GM12874 (cell line): ENCODE results near the gene ASB3.

Experiments
- CTCF ChIP-seq: IDR thresholded peaks from 2 replicates; pipeline ENCODE4 v1.5.1; 2011; ENCODE audit warnings: low read depth, mild to moderate bottlenecking, control low read depth, low read length, moderate library complexity; ENCODE audit not compliant: insufficient read depth

The ASB3 gene

GRCh38 chr2:53751728-53752127, 35.0 kb downstream of the ASB3 start:
- TF ChIP-seq CTCF, result no peak

GRCh38 chr2:53750041-53750768, 36.5 kb downstream of the ASB3 start:
- no peak for TF ChIP-seq CTCF

- TF ChIP-seq CTCF, result no peak
Observed at GRCh38 chr2:53744395-53745065, 42.2 kb downstream of the ASB3 start.

- no peak for TF ChIP-seq CTCF
Observed at GRCh38 chr2:53740170-53740569, 46.6 kb downstream of the ASB3 start.

GRCh38 chr2:53739032-53739431, 47.7 kb downstream of the ASB3 start:
- no peak for TF ChIP-seq CTCF

- no peak for TF ChIP-seq CTCF
Observed at GRCh38 chr2:53737091-53737490, 49.7 kb downstream of the ASB3 start.

- no peak for TF ChIP-seq CTCF
Observed at GRCh38 chr2:53729143-53729762, 57.5 kb downstream of the ASB3 start.
